PC-9 (cell line): ENCODE measurements around the gene ERC2.

Experiments used
- EZH2 ChIP-seq: fragments of 200-600 bp; sonication (generic); IDR thresholded peaks from 2 replicates; pipeline ENCODE4 v1.8.0; 2017; ENCODE audit warnings: antibody characterized with exemption, low read depth
- TF ChIP-seq, protein P1 (sequence below): fragments of 200-600 bp; sonication (generic); conservative IDR thresholded peaks from 2 replicates; pipeline ENCODE4 v1.6.1; 2017; ENCODE audit warnings: mixed run types, antibody characterized with exemption, mild to moderate bottlenecking, moderate library complexity

DNA sequence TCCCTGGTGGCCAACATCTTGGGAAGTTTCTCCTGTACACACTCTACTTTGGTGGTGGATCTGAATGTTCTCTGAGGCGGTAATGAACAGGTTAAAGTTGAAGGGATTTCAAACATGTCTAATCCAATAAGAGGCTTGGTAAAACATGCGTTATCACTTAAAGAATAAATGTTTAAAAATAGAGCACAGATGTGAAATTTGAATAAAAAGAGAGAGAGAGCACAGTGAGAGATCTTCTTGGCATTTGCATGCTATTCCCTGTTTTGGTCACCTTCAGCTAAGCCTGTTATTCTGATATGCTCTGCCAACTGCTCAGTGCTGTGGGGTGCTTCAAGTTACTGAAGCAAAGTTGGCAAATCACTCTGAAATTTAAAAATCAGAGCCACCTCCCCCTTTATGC lies 743.4 kb downstream of the ERC2 start:
- TF ChIP-seq, protein P1, sequence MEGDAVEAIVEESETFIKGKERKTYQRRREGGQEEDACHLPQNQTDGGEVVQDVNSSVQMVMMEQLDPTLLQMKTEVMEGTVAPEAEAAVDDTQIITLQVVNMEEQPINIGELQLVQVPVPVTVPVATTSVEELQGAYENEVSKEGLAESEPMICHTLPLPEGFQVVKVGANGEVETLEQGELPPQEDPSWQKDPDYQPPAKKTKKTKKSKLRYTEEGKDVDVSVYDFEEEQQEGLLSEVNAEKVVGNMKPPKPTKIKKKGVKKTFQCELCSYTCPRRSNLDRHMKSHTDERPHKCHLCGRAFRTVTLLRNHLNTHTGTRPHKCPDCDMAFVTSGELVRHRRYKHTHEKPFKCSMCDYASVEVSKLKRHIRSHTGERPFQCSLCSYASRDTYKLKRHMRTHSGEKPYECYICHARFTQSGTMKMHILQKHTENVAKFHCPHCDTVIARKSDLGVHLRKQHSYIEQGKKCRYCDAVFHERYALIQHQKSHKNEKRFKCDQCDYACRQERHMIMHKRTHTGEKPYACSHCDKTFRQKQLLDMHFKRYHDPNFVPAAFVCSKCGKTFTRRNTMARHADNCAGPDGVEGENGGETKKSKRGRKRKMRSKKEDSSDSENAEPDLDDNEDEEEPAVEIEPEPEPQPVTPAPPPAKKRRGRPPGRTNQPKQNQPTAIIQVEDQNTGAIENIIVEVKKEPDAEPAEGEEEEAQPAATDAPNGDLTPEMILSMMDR = no peak
- TF ChIP-seq EZH2 = no peak
